ENCODE data around the gene SSR4.

DNA sequence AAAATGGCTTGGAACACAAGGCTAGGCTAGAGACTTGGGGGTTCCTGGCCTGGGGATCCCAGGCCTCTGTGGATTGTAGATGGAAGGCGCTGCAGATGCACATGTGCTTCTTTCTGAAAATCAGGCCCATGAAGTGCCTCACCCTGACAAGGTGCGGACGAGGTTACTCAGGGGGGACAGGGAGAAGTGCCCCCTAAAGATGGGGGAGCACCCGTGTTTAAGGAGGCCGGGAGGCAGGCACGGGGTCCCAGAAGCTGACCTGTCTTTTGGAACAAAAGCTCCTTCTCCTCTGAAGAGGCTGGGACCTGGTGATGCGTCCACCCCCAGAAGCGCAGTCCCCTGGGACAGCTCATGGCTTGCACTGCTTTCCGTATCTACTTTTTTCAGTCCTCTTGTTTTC lies 33.4 kb downstream of the SSR4 start:
- TF ChIP-seq CTCF (IDR thresholded peaks at IDR 0.05; ENCODE audit: low read length) (no peak), EZH2 (optimal IDR thresholded peaks at IDR 0.05; ENCODE audit: low read depth, low read length) (no peak), EZH2phosphoT487 (IDR thresholded peaks at IDR 0.05; ENCODE audit: low read length) (no peak)
